Activated T-cell treated with anti-CD3 and anti-CD28 coated beads, Interleukin-2, amount 50 U/mL, for 1 hour (primary cell): Measurements from ENCODE around the gene KLK12.

ENCODE experiments used
- DNase-seq: peaks from one replicate; pipeline ENCODE4 v3.0.0-alpha.2; 2020

KLK12 gene

GRCh38 chr19:51044327-51044726 is 9.5 kb upstream of the KLK12 start:
- no peak for DNase-seq

GRCh38 chr19:51043497-51043896 is 8.7 kb upstream of the KLK12 start:
- no peak for DNase-seq

- no peak for DNase-seq
Measured at GRCh38 chr19:51040151-51040550, 5.3 kb upstream of the KLK12 start.

GRCh38 chr19:51036519-51036918 is 1.7 kb upstream of the KLK12 start:
- DNase-seq: no peak

- no peak for DNase-seq
Measured at GRCh38 chr19:51031880-51032225, 2.9 kb downstream of the KLK12 start.

- no peak for DNase-seq
Measured at GRCh38 chr19:51031220-51031879, 3.5 kb downstream of the KLK12 start.

- DNase-seq: no peak
Measured at GRCh38 chr19:51030631-51031030, 4.2 kb downstream of the KLK12 start.

GRCh38 chr19:51029718-51030117 is 5.1 kb downstream of the KLK12 start:
- no peak for DNase-seq

GRCh38 chr19:51027873-51028272 is 6.9 kb downstream of the KLK12 start:
- no peak for DNase-seq

- no peak for DNase-seq
Measured at GRCh38 chr19:51027126-51027806, 7.5 kb downstream of the KLK12 start.

- DNase-seq: no peak
Measured at GRCh38 chr19:51026554-51026831, 8.3 kb downstream of the KLK12 start, which contains the start of gene KLK11. KLK11 (minus strand) TSS chr19:51026616; CDS start chr19:51025631, 985 bp downstream.

GRCh38 chr19:51025809-51026553 is 8.8 kb downstream of the KLK12 start:
- no peak for DNase-seq

GRCh38 chr19:51025401-51025800 is 9.4 kb downstream of the KLK12 start:
- no peak for DNase-seq

GRCh38 chr19:51024924-51025323 is 9.9 kb downstream of the KLK12 start:
- DNase-seq: no peak

- DNase-seq: no peak
Measured at GRCh38 chr19:51023946-51024345, 10.9 kb downstream of the KLK12 start.

GRCh38 chr19:51022526-51022925 is 12.3 kb downstream of the KLK12 start:
- DNase-seq: no peak

- DNase-seq: no peak
Measured at GRCh38 chr19:51020988-51021651, 13.7 kb downstream of the KLK12 start.

- DNase-seq: no peak
Measured at GRCh38 chr19:51019544-51019925, 15.3 kb downstream of the KLK12 start, which contains the start of gene KLK10. KLK10 (minus strand) TSS chr19:51019709; CDS start chr19:51019130, 579 bp downstream.

GRCh38 chr19:51018745-51019543 is 15.9 kb downstream of the KLK12 start:
- no peak for DNase-seq

GRCh38 chr19:51016798-51017683 is 17.8 kb downstream of the KLK12 start:
- DNase-seq: peak; percentile 51

- no peak for DNase-seq
Measured at GRCh38 chr19:51015691-51016267, 19.0 kb downstream of the KLK12 start.
